Measurements from ENCODE around the gene CHAF1A. TPM values are rescaled to one million over a fixed set of nuclear protein-coding genes. Genes with fewer than 3 reads are reported as not detected.

The CHAF1A gene
- polyA plus RNA-seq, 4 donors: 19.0 to 25.5 (median 22.8) TPM

GRCh38 chr19:4477034-4477801 is 74.8 kb downstream of the CHAF1A start:
- no peak for DNase-seq (ENCODE audit: low read depth in 4 of 4, low spot score in 3 of 4)

GRCh38 chr19:4482721-4483364 is 80.4 kb downstream of the CHAF1A start:
- DNase-seq (ENCODE audit: low read depth in 4 of 4, low spot score in 3 of 4): no peak

- no peak for DNase-seq (ENCODE audit: low read depth in 4 of 4, low spot score in 3 of 4)
Observed at GRCh38 chr19:4483385-4483784, 80.9 kb downstream of the CHAF1A start.

- no peak for DNase-seq (ENCODE audit: low read depth in 4 of 4, low spot score in 3 of 4)
Observed at GRCh38 chr19:4487572-4487971, 85.1 kb downstream of the CHAF1A start.

GRCh38 chr19:4488496-4488895 is 86.1 kb downstream of the CHAF1A start:
- DNase-seq (ENCODE audit: low read depth in 4 of 4, low spot score in 3 of 4): no peak

GRCh38 chr19:4491446-4491845 is 89.0 kb downstream of the CHAF1A start:
- no peak for DNase-seq (ENCODE audit: low read depth in 4 of 4, low spot score in 3 of 4)

GRCh38 chr19:4492337-4493103 is 90.1 kb downstream of the CHAF1A start:
- DNase-seq (ENCODE audit: low read depth in 4 of 4, low spot score in 3 of 4): no peak

Other genes starting within 250 kb of the CHAF1A start
- gene CREB3L3, start 249.0 kb upstream of the CHAF1A start, polyA plus RNA-seq (ENCODE audit: insufficient read length in 4 of 4): 1 to 10 TPM in 2 of 4 donors, under 1 TPM in 2; 0.37 to 1.2 (median 0.79) TPM
- 10 to 100 TPM; 13.9 to 25.3 (median 17.9) TPM for gene SIRT6, start 220.1 kb upstream of the CHAF1A start, polyA plus RNA-seq (ENCODE audit: insufficient read length in 4 of 4)
- 1 to 10 TPM in 3 of 4 donors, under 1 TPM in 1; 0.83 to 2.0 (median 1.4) TPM for gene ANKRD24, start 220.0 kb upstream of the CHAF1A start, polyA plus RNA-seq (ENCODE audit: insufficient read length in 4 of 4)
- under 1 TPM; 0.22 to 0.72 (median 0.36) TPM for gene EBI3, start 173.1 kb upstream of the CHAF1A start, polyA plus RNA-seq (ENCODE audit: insufficient read length in 4 of 4)
- gene YJU2, start 155.6 kb upstream of the CHAF1A start, polyA plus RNA-seq (ENCODE audit: insufficient read length in 4 of 4): 10 to 100 TPM; 16.9 to 23.9 (median 20.1) TPM
- gene SHD, start 123.4 kb upstream of the CHAF1A start, polyA plus RNA-seq (ENCODE audit: insufficient read length in 4 of 4): 1 to 10 TPM; 1.8 to 5.7 (median 3.1) TPM
- under 1 TPM in 3 of 4 donors, not detected in 1; 0.21 to 0.56 (median 0.43) TPM for gene TMIGD2, start 100.3 kb upstream of the CHAF1A start, polyA plus RNA-seq (ENCODE audit: insufficient read length in 4 of 4)
- gene FSD1, start 98.0 kb upstream of the CHAF1A start, polyA plus RNA-seq (ENCODE audit: insufficient read length in 4 of 4): 1 to 10 TPM; 2.8 to 8.8 (median 5.4) TPM
- 10 to 100 TPM; 12.5 to 40.1 (median 18.0) TPM for gene STAP2, start 63.8 kb upstream of the CHAF1A start, polyA plus RNA-seq (ENCODE audit: insufficient read length in 4 of 4)
- gene MPND, start 59.1 kb upstream of the CHAF1A start, polyA plus RNA-seq (ENCODE audit: insufficient read length in 4 of 4): 10 to 100 TPM; 14.1 to 30.4 (median 20.5) TPM
- gene SH3GL1, start 2.1 kb upstream of the CHAF1A start, polyA plus RNA-seq (ENCODE audit: insufficient read length in 4 of 4): 10 to 100 TPM; 56.1 to 77.6 (median 72.3) TPM
- gene UBXN6, start 55.2 kb downstream of the CHAF1A start, polyA plus RNA-seq (ENCODE audit: insufficient read length in 4 of 4): 100 to 1,000 TPM in 1 of 4 donors, 10 to 100 TPM in 3; 82.7 to 125 (median 89.8) TPM
- gene HDGFL2, start 69.7 kb downstream of the CHAF1A start, polyA plus RNA-seq (ENCODE audit: insufficient read length in 4 of 4): 10 to 100 TPM; 62.6 to 88.6 (median 66.3) TPM
- gene PLIN4, start 115.8 kb downstream of the CHAF1A start, polyA plus RNA-seq (ENCODE audit: insufficient read length in 4 of 4): 1 to 10 TPM in 1 of 4 donors, under 1 TPM in 3; 0.43 to 2.1 (median 0.86) TPM
- gene PLIN5, start 132.6 kb downstream of the CHAF1A start, polyA plus RNA-seq (ENCODE audit: insufficient read length in 4 of 4): 10 to 100 TPM in 1 of 4 donors, 1 to 10 TPM in 2, under 1 TPM in 1; 0.96 to 10.9 (median 3.0) TPM
- gene LRG1, start 137.4 kb downstream of the CHAF1A start, polyA plus RNA-seq (ENCODE audit: insufficient read length in 4 of 4): under 1 TPM; 0.49 to 0.96 (median 0.81) TPM
- gene SEMA6B, start 157.0 kb downstream of the CHAF1A start, polyA plus RNA-seq (ENCODE audit: insufficient read length in 4 of 4): 1 to 10 TPM; 2.3 to 5.4 (median 3.7) TPM
- 10 to 100 TPM in 2 of 4 donors, 1 to 10 TPM in 2; 9.4 to 15.4 (median 10.8) TPM for gene TNFAIP8L1, start 236.9 kb downstream of the CHAF1A start, polyA plus RNA-seq (ENCODE audit: insufficient read length in 4 of 4)